PC-9 (cell line): ENCODE measurements around the gene CFAP46. TPM values are rescaled to one million over a fixed set of nuclear protein-coding genes. Genes with fewer than 3 reads are reported as not detected.

ENCODE experiments used
- BruUV-seq: library from RNA; stranded (reverse); fragments of 400-500 nt; replicated peaks from 2 replicates; lab custom pipeline; 2021; lab: Mats Ljungman, UMichigan
- CTCF ChIA-PET: fragments of 300-600 bp; sonication (Branson Sonifier 250); formaldehyde crosslinking; loops from one replicate; lab custom pipeline; 2022; ENCODE audit warnings: antibody characterized with exemption; lab: Charles Lee
- POLR2A ChIA-PET: fragments of 300-600 bp; sonication (Branson Sonifier 250); formaldehyde crosslinking; loops from one replicate; lab custom pipeline; 2022; ENCODE audit warnings: antibody characterized with exemption; ENCODE audit not compliant: unreplicated experiment; lab: Charles Lee
- DNase-seq, 2 experiments: peaks; one replicate each; pipeline versions ENCODE4 v3.0.0 to v3.0.0-alpha.2; 2015 to 2022; ENCODE audit warnings: mixed read lengths in 1 of 2
- H2AFZ ChIP-seq: fragments of 200-600 bp; sonication (generic); 2 replicates; pipeline ENCODE4 v1.8.1; 2017; ENCODE audit warnings: antibody characterized with exemption
- H3F3A ChIP-seq: fragments of 200-600 bp; sonication (generic); 2 replicates; pipeline ENCODE4 v1.8.1; 2017; ENCODE audit warnings: antibody characterized with exemption, mild to moderate bottlenecking, low read depth; ENCODE audit not compliant: insufficient read depth
- H3K27ac ChIP-seq: fragments of 200-600 bp; sonication (generic); 2 replicates; pipeline ENCODE4 v1.6.1; 2016; ENCODE audit warnings: mixed run types
- H3K27me3 ChIP-seq: fragments of 200-600 bp; sonication (generic); 2 replicates; pipeline ENCODE4 v1.6.1; 2016; ENCODE audit warnings: low read depth, mixed run types; ENCODE audit not compliant: insufficient read depth
- H3K36me3 ChIP-seq: fragments of 200-600 bp; sonication (generic); 2 replicates; pipeline ENCODE4 v1.6.1; 2016; ENCODE audit warnings: low read depth, mixed run types
- H3K4me1 ChIP-seq: fragments of 200-600 bp; sonication (generic); replicated peaks from 2 replicates; pipeline ENCODE4 v1.6.1; 2016; ENCODE audit warnings: mixed run types; ENCODE audit not compliant: insufficient read depth
- H3K4me2 ChIP-seq: fragments of 200-600 bp; sonication (generic); 2 replicates; pipeline ENCODE4 v1.6.1; 2017; ENCODE audit warnings: mixed run types
- H3K4me3 ChIP-seq: fragments of 200-600 bp; sonication (generic); 2 replicates; pipeline ENCODE4 v1.6.1; 2016; ENCODE audit warnings: mixed run types
- H3K79me2 ChIP-seq: fragments of 200-600 bp; sonication (generic); 2 replicates; pipeline ENCODE4 v1.6.1; 2017; ENCODE audit warnings: low read depth, mixed run types
- H3K9me2 ChIP-seq: fragments of 200-600 bp; sonication (generic); 2 replicates; pipeline ENCODE4 v1.8.1; 2017; ENCODE audit warnings: mild to moderate bottlenecking; ENCODE audit not compliant: insufficient read depth
- H3K9me3 ChIP-seq: fragments of 200-600 bp; sonication (generic); 2 replicates; pipeline ENCODE4 v1.8.1; 2016; ENCODE audit warnings: low read depth; ENCODE audit not compliant: insufficient read depth
- H4K20me1 ChIP-seq: fragments of 200-600 bp; sonication (generic); 2 replicates; pipeline ENCODE4 v1.8.1; 2017; ENCODE audit not compliant: insufficient read depth
- EZH2 ChIP-seq: fragments of 200-600 bp; sonication (generic); IDR thresholded peaks from 2 replicates; pipeline ENCODE4 v1.8.0; 2017; ENCODE audit warnings: antibody characterized with exemption, low read depth
- intact Hi-C: fragments of 100-400 bp; cut with micrococcal nuclease; formaldehyde crosslinking; loops from one replicate; pipeline ENCODE4 v1.10.0; 2022; ENCODE audit not compliant: unreplicated experiment
- total RNA-seq: library from RNA; stranded (reverse); gene quantifications from 2 replicates; pipeline ENCODE4 v1.2.3, GENCODE V29; 2021
- TF ChIP-seq, protein P1 (sequence below): fragments of 200-600 bp; sonication (generic); conservative IDR thresholded peaks from 2 replicates; pipeline ENCODE4 v1.6.1; 2017; ENCODE audit warnings: mixed run types, antibody characterized with exemption, mild to moderate bottlenecking, moderate library complexity

The CFAP46 gene
- total RNA-seq, 1 experiment from 2014 or later = not detected

DNA sequence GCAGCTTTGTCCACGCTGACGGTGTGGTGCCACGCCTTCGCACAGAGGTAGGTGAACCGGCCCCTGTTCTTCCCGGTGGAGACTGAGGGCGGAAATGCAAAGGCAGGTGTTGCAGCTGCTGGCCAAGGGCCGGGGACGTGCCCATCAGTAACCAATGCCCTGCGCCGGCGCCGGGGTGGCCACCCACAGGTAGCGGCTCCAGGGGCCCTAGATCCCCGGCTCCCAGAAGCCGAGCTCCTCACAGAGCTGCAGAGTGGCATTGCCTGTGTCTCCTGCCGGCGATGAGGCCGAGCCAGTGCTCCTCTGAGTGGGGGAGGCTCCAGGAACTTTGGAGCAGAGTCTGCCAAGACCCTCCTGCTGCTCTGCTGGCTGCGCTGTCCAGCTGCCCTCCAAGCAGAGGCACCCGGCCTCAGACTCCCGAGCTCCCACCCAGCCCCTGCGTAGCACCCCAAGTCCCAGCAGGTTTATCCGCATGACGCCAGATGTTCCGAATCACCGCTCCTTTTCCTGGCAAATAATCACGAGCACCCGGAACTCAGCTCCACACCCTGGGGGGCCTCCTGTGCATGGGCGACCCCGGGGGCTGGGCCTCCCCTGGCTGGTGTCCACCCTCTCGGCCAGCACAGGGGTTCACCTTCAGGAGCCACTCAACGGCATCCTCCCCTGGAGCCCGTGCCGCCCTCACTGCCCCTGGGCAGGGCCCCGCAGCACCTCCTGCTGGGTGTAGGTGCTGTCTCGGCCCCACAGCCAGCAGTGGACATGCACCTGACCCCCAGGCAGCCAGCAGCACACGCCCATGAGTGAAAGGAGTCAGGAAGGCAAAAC, 22.1 kb downstream of the CFAP46 start:
- Histone ChIP-seq H3K9me2 (no peaks in the 10 kb centered on the region), H3F3A (no peaks in the 10 kb centered on the region), H3K9me3 (no peaks in the 10 kb centered on the region), H3K4me3 (no peak overlapping the region), H3K4me1 (no peaks in the 10 kb centered on the region), H3K27ac (no peak overlapping the region), H3K36me3 (no peaks in the 10 kb centered on the region), H3K4me2 (no peak overlapping the region), H4K20me1 (no peaks in the 10 kb centered on the region), H2AFZ (no peak overlapping the region), H3K79me2 (no peaks in the 10 kb centered on the region), H3K27me3 (peaks cover 29% of the 10 kb centered on the region)
- BruUV-seq = no TSS peak
- CTCF ChIA-PET = no interaction called here
- TF ChIP-seq, protein P1, sequence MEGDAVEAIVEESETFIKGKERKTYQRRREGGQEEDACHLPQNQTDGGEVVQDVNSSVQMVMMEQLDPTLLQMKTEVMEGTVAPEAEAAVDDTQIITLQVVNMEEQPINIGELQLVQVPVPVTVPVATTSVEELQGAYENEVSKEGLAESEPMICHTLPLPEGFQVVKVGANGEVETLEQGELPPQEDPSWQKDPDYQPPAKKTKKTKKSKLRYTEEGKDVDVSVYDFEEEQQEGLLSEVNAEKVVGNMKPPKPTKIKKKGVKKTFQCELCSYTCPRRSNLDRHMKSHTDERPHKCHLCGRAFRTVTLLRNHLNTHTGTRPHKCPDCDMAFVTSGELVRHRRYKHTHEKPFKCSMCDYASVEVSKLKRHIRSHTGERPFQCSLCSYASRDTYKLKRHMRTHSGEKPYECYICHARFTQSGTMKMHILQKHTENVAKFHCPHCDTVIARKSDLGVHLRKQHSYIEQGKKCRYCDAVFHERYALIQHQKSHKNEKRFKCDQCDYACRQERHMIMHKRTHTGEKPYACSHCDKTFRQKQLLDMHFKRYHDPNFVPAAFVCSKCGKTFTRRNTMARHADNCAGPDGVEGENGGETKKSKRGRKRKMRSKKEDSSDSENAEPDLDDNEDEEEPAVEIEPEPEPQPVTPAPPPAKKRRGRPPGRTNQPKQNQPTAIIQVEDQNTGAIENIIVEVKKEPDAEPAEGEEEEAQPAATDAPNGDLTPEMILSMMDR = no peak
- no peak for TF ChIP-seq EZH2
- intact Hi-C loops = no loop called here
- DNase-seq = no peak
- POLR2A ChIA-PET = no interaction called here

DNA sequence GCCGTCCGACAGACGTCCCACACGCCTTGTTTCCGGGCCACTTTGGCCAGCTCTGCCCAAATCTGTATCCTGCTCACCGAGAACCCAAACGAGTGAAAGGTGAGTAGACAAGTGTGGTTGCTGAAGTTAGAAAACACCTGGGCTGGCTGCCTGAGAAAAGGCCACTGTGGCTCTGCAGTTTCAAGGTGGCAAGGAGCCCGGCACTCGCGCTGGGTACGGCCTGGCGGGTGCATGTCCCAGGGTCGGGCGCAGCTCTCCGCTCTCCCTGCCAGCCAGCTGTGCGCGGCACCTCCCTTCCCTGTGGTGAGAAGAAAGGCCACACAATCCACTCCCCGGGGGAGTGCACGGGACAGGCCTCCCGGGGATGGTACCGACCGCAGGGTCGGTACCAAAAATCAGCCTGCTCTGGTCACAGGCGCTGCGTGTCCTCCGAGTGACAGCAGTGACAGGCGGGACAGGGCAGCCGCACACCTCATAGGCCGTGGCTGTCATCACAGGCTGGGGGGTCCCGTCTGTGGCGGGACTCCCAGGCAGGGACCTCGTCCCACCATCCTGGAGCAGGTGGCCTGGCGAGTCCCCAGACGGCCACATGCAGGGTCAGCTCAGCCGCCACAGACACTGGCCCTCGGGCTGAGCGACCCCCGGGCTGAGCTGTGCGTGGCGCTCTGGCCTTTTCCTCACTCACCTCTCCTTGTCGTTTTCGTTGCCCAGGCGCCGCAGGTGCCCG, 22.8 kb downstream of the CFAP46 start:
- intact Hi-C loops = no loop called here

DNA sequence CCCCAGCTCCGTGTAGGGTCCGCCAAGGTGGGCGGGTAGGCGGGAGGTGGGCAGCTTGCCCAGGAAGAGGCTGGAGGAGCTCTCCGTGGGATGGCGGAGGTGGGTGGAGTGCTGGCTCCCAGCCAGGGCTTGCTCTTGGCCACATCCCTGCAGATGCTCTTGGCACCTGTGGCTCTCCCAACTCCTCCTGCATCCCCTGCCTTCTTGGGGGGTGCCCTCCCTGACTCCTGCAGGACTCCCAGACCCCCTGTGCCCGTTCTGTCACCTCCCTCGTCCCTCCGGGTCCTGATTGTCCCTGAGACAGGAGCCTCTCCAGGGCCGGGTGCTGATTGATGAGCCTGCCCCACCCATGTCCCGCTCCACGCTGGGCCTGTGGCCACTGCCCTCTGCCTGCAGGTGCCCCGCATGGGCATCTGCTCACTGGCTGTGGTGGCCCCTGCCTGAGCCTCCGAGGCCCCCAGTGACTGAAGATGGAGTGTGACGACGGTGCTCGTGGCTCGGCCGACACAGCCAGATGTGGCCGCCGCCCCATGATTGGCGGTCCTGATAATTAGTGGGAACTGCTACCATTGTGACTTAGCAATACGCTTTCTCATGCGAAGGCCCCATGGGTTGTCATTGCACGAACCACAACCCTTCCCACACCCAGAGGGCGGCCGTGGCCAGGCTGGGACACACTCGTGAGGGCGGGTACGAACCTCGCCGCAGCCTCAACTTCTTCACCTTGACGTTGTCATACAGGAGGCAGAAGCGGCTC, 23.6 kb downstream of the CFAP46 start:
- ChIA-PET POLR2A (no interaction called here), CTCF (no interaction called here)
- Histone ChIP-seq H3K4me3 (no peak overlapping the region), H3K9me2 (no peaks in the 10 kb centered on the region), H3K36me3 (no peaks in the 10 kb centered on the region), H3K27ac (no peak overlapping the region), H3K79me2 (no peaks in the 10 kb centered on the region), H3K27me3 (peaks cover 14% of the 10 kb centered on the region), H3F3A (no peaks in the 10 kb centered on the region), H3K9me3 (no peaks in the 10 kb centered on the region), H3K4me2 (no peak overlapping the region), H2AFZ (no peak overlapping the region), H4K20me1 (no peaks in the 10 kb centered on the region), H3K4me1 (no peaks in the 10 kb centered on the region)
- DNase-seq = no peak
- BruUV-seq = no TSS peak
- intact Hi-C loops = no loop called here
- no peak for TF ChIP-seq EZH2
- TF ChIP-seq, protein P1 = no peak

More for the DNA sequence above, 22.8 kb downstream of the CFAP46 start:
- TF ChIP-seq, protein P1 = no peak
- no peak for TF ChIP-seq EZH2
- Histone ChIP-seq H2AFZ (no peak overlapping the region), H3K9me2 (no peaks in the 10 kb centered on the region), H3K4me2 (no peak overlapping the region), H3K79me2 (no peaks in the 10 kb centered on the region), H3K36me3 (no peaks in the 10 kb centered on the region), H3K27ac (no peak overlapping the region), H3F3A (no peaks in the 10 kb centered on the region), H3K4me3 (no peak overlapping the region), H3K27me3 (peaks cover 21% of the 10 kb centered on the region), H3K9me3 (no peaks in the 10 kb centered on the region), H3K4me1 (no peaks in the 10 kb centered on the region), H4K20me1 (no peaks in the 10 kb centered on the region)
- DNase-seq = no peak
- ChIA-PET POLR2A (no interaction called here), CTCF (no interaction called here)
- BruUV-seq = no TSS peak
